Mammary epithelial cell (primary cell): ENCODE results near the gene OCA2.

Experiments used
- EZH2 ChIP-seq: IDR thresholded peaks from 2 replicates; pipeline ENCODE4 v1.6.1; 2012; ENCODE audit warnings: low read length, inconsistent platforms, borderline replicate concordance
- TF ChIP-seq, protein P1 (sequence below), 2 donors: IDR thresholded peaks in 1 of 2; conservative IDR thresholded peaks in 1 of 2; 2 replicates each; pipeline ENCODE4 v1.5.1; 2011 to 2012; ENCODE audit warnings: inconsistent platforms in 2 of 2, low read length in 2 of 2, mild to moderate bottlenecking in 2 of 2, control low read depth in 1 of 2, low read depth in 1 of 2; ENCODE audit not compliant: insufficient read depth in 1 of 2; ENCODE audit errors: extremely low read depth in 1 of 2

DNA sequence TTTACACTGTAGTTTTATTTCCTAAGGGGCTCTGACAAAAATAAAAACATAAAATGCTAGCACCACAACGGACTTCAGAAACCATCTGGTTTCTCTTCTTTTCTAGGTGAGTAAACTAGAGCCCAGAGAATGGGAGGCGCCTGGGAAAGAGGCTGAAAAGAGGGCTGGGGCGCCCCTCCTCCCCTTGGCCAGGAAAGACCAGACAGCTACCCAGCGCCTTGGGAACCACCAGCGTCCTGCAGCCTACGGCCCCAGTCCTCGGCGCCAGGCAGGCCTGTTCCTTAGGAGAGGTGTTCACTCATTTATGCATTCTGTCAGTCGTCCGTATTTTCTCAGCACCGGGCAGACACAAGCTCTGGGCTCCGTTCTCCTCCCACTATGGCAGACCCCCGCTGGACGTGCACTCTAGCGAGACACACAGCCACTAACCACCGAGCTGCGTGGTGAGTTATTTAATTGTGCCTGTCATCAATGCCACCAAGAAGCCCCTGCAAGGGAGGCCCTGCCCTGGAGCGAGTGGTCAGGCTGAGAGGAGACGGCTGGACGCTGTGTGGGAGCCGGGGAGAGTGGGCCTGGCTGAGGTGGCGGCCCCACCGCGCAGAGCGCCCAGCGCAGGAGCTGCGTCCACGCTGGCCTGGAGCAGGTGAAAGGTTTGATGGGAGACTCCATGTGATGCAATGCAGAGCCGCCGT lies 294.4 kb downstream of the OCA2 start:
- no peak for TF ChIP-seq EZH2
- TF ChIP-seq, protein P1, sequence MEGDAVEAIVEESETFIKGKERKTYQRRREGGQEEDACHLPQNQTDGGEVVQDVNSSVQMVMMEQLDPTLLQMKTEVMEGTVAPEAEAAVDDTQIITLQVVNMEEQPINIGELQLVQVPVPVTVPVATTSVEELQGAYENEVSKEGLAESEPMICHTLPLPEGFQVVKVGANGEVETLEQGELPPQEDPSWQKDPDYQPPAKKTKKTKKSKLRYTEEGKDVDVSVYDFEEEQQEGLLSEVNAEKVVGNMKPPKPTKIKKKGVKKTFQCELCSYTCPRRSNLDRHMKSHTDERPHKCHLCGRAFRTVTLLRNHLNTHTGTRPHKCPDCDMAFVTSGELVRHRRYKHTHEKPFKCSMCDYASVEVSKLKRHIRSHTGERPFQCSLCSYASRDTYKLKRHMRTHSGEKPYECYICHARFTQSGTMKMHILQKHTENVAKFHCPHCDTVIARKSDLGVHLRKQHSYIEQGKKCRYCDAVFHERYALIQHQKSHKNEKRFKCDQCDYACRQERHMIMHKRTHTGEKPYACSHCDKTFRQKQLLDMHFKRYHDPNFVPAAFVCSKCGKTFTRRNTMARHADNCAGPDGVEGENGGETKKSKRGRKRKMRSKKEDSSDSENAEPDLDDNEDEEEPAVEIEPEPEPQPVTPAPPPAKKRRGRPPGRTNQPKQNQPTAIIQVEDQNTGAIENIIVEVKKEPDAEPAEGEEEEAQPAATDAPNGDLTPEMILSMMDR (conservative IDR thresholded peaks at IDR 0.05 in 1 of 2, IDR thresholded peaks at IDR 0.05 in 1 of 2; ENCODE audit: extremely low read depth in 1 of 2, insufficient read depth in 1 of 2, low read depth in 1 of 2, low read length in 2 of 2): no peak
